ENCODE results near the gene METAP1D. TPM values are rescaled to one million over a fixed set of nuclear protein-coding genes. Genes with fewer than 3 reads are reported as not detected.

METAP1D gene
- total and polyA plus RNA-seq, 2 of the 4 experiments (the other 2 are of a cell fraction), result 3.4 to 5.5 TPM

GRCh38 chr2:172056293-172056692, 56.5 kb downstream of the METAP1D start:
- Histone ChIP-seq H2BK5ac (ENCODE audit: low read depth, low read length, poor library complexity, severe bottlenecking) (no peak overlapping the region), H3K4me3 (ENCODE audit: insufficient read depth, low read depth, low read length) (no peak overlapping the region), H4K20me1 (ENCODE audit: insufficient read depth, low read length) (no peaks in the 10 kb centered on the region), H2AK9ac (replicated peaks; ENCODE audit: low read depth, low read length, poor library complexity) (no peak overlapping the region), H3K23ac (ENCODE audit: low read depth, low read length) (no peak overlapping the region), H3K27ac (ENCODE audit: insufficient read depth, low read length) (no peak overlapping the region), H3K18ac (ENCODE audit: low read depth, low read length) (no peak overlapping the region), H2BK20ac (ENCODE audit: low read depth, low read length) (no peak overlapping the region), H3K36me3 (ENCODE audit: control insufficient read depth, insufficient read depth, low read length) (no peaks in the 10 kb centered on the region), H3K4me2 (ENCODE audit: low read depth, low read length) (no peak overlapping the region), H4K5ac (ENCODE audit: low read depth, low read length) (no peak overlapping the region), H2AK5ac (ENCODE audit: low read depth, low read length) (no peak overlapping the region), H3K9me3 (ENCODE audit: control insufficient read depth, insufficient read depth, low read length) (no peaks in the 10 kb centered on the region), H3K56ac (ENCODE audit: extremely low read depth, insufficient read depth, low read length) (no peak overlapping the region), H3K9me1 (ENCODE audit: insufficient read depth, low read length) (0 out of 2 replicates have a peak, but pooled peaks cover 3% of the 10 kb centered on the region), H4K8ac (ENCODE audit: low read depth in 2 of 2, low read length in 2 of 2) (no peak overlapping the region), H3K9ac (ENCODE audit: low read depth, low read length) (no peak overlapping the region), H3K4me1 (ENCODE audit: control insufficient read depth, insufficient read depth, low read length) (no peaks in the 10 kb centered on the region), H4K91ac (ENCODE audit: insufficient read depth, low read depth, low read length) (no peak overlapping the region), H3K79me1 (ENCODE audit: low read depth in 1 of 2, low read length in 2 of 2) (no peaks in the 10 kb centered on the region), H3K14ac (replicated peaks; ENCODE audit: low read depth, low read length) (no peak overlapping the region), H2AFZ (replicated peaks; ENCODE audit: low read length, poor library complexity) (no peak overlapping the region), H2BK15ac (ENCODE audit: low read depth, low read length) (no peak overlapping the region; the same call in 2 of the 3 replicates), H3K4ac (ENCODE audit: low read depth, low read length) (no peak overlapping the region), H3K27me3 (ENCODE audit: control insufficient read depth, insufficient read depth, low read length) (no peaks in the 10 kb centered on the region), H2BK120ac (ENCODE audit: low read depth, low read length) (no peak overlapping the region)
- dilution Hi-C loops (cut with HindIII; ENCODE audit: low sequenced_read_pairs, unreplicated experiment), result no loop called here
- in situ Hi-C loops (cut with MboI; ENCODE audit: low sequenced_read_pairs), result no loop called here
- no peak for DNase-seq
- ChIA-PET CTCF (interaction anchor here (1.6 kb wide), 1 partner anchor 10 kb away, joined by 3 read pairs; no protein-coding TSS in a partner anchor), POLR2A (ENCODE audit: unreplicated experiment) (no interaction called here)
- no peak for ATAC-seq (ENCODE audit: low read depth)
- intact Hi-C loops (cut with micrococcal nuclease), result no loop called here
- TF ChIP-seq CEBPB (IDR thresholded peaks at IDR 0.05; ENCODE audit: low read depth, low read length) (no peak), CHD1 (IDR thresholded peaks at IDR 0.05; ENCODE audit: low read depth, low read length) (no peak), MAFK (IDR thresholded peaks at IDR 0.05; ENCODE audit: low read depth, low read length) (no peak), USF2 (IDR thresholded peaks at IDR 0.05; ENCODE audit: low read depth, low read length) (no peak), CTCF (conservative IDR thresholded peaks at IDR 0.05; ENCODE audit: low read depth, low read length) (no peak), NFE2L2 (IDR thresholded peaks at IDR 0.05; ENCODE audit: low read depth, low read length) (no peak), BHLHE40 (IDR thresholded peaks at IDR 0.05; ENCODE audit: low read depth, low read length) (no peak), SMC3 (IDR thresholded peaks at IDR 0.05; ENCODE audit: low read depth, low read length) (no peak), RFX5 (IDR thresholded peaks at IDR 0.05; ENCODE audit: low read depth, low read length) (no peak), ELK1 (IDR thresholded peaks at IDR 0.05; ENCODE audit: borderline replicate concordance, low read depth, low read length) (no peak), FOS (IDR thresholded peaks at IDR 0.05; ENCODE audit: low read depth, low read length) (no peak), POLR2A (IDR thresholded peaks at IDR 0.05; ENCODE audit: low read depth, low read length) (no peak), RCOR1 (IDR thresholded peaks at IDR 0.05; ENCODE audit: insufficient replicate concordance, low read length) (no peak), RAD21 (IDR thresholded peaks at IDR 0.05; ENCODE audit: low read length) (no peak)
- WGBS, 2 experiments (ENCODE audit: extremely low coverage in 2 of 2, insufficient read length in 1 of 2), result 50% methylated on average over 1 of the region's 2 CpGs; no CpG with 5 or more reads in 1 of the 2 experiments
- no TSS peak for BruUV-seq (replicated peaks)
